Measurements from ENCODE around the gene MRPL39. TPM values are rescaled to one million over a fixed set of nuclear protein-coding genes. Genes with fewer than 3 reads are reported as not detected.

The MRPL39 gene
- total RNA-seq, 4 donors from 2014 or later, result 10.3 to 55.1 (median 21.6) TPM

- no peaks in the 10 kb centered on the region for H3K36me3 ChIP-seq
- intact Hi-C loops (cut with DNase I; ENCODE audit: low total_unique reads), result loop anchor here (5.0 kb wide), 1 partner anchor 99 kb away; no protein-coding TSS in a partner anchor
- H3K27me3 ChIP-seq, result no peaks in the 10 kb centered on the region
- peak overlapping the region; percentile 80 to 82 for H3K27ac ChIP-seq
- DNase-seq, result peak; percentile 81
- H3K4me3 ChIP-seq, result peak overlapping the region; percentile 58 to 95
- H3K4me1 ChIP-seq, result peaks cover 9 to 10% of the 10 kb centered on the region in 2 donors
- no peaks in the 10 kb centered on the region for H3K9me3 ChIP-seq
- TF ChIP-seq, protein P1, sequence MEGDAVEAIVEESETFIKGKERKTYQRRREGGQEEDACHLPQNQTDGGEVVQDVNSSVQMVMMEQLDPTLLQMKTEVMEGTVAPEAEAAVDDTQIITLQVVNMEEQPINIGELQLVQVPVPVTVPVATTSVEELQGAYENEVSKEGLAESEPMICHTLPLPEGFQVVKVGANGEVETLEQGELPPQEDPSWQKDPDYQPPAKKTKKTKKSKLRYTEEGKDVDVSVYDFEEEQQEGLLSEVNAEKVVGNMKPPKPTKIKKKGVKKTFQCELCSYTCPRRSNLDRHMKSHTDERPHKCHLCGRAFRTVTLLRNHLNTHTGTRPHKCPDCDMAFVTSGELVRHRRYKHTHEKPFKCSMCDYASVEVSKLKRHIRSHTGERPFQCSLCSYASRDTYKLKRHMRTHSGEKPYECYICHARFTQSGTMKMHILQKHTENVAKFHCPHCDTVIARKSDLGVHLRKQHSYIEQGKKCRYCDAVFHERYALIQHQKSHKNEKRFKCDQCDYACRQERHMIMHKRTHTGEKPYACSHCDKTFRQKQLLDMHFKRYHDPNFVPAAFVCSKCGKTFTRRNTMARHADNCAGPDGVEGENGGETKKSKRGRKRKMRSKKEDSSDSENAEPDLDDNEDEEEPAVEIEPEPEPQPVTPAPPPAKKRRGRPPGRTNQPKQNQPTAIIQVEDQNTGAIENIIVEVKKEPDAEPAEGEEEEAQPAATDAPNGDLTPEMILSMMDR (IDR thresholded peaks at IDR 0.05), result peak; percentile 88 to 97 (median 91)
- no peak for TF ChIP-seq POLR2A (IDR thresholded peaks at IDR 0.05)
Measured at GRCh38 chr21:25608044-25608737, 910 bp upstream of the MRPL39 start.

DNA sequence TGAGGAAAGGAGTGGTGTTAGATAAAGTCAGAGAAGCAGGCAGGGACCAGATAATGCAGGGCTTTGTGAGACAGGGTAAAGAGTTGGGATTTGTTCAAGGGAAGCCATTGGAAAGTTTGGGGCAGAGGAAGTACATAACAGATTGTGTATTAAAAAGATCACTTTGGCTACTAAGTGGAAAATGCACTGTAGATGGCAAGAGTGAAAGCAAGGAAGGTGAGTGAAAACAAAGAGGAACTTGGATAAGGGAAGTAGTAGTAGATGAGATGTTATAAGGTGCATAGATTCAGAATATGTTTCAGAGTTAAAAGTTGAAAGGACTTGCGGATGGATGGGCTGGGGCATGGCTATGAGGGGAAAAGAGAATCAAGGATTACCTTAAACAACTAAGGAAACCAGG is 17.4 kb downstream of the MRPL39 start:
- Histone ChIP-seq H3K27ac (no peak overlapping the region), H3K9me3 (no peaks in the 10 kb centered on the region), H3K4me1 (no peaks in the 10 kb centered on the region), H3K36me3 (peaks cover 0 to 3% of the 10 kb centered on the region in 2 donors), H3K27me3 (no peaks in the 10 kb centered on the region), H3K4me3 (no peak overlapping the region)
- intact Hi-C loops (cut with DNase I; ENCODE audit: low total_unique reads), result no loop called here
- DNase-seq, result no peak
- TF ChIP-seq, protein P1 (IDR thresholded peaks at IDR 0.05), result no peak
- TF ChIP-seq POLR2A (IDR thresholded peaks at IDR 0.05), result no peak

DNA sequence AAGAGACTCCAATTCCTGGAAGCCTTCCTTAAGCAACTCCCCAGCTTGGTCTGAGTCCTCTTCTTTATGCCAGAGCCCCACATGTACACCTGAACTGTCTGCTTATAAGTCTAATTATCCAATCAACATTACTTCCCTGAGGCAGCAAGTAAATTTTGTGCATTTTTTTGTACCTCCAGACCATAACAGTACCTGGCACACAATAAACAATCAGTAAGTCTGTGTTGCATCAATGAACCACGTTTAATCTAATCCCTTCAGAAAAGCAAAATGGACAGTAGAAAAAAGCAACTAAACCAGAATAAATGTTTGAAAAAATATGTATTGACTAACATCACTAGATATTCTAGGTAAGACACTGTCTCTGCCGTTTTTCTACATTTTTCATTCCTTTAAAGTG is 20.5 kb downstream of the MRPL39 start:
- peaks cover 0 to 3% of the 10 kb centered on the region in 2 donors for H3K36me3 ChIP-seq
- intact Hi-C loops (cut with DNase I; ENCODE audit: low total_unique reads), result no loop called here
- TF ChIP-seq, protein P1 (IDR thresholded peaks at IDR 0.05), result no peak
- TF ChIP-seq POLR2A (IDR thresholded peaks at IDR 0.05), result no peak
- H3K4me1 ChIP-seq, result no peaks in the 10 kb centered on the region
- H3K9me3 ChIP-seq, result no peaks in the 10 kb centered on the region
- no peak overlapping the region for H3K4me3 ChIP-seq
- no peak overlapping the region for H3K27ac ChIP-seq
- no peak for DNase-seq
- no peaks in the 10 kb centered on the region for H3K27me3 ChIP-seq

DNA sequence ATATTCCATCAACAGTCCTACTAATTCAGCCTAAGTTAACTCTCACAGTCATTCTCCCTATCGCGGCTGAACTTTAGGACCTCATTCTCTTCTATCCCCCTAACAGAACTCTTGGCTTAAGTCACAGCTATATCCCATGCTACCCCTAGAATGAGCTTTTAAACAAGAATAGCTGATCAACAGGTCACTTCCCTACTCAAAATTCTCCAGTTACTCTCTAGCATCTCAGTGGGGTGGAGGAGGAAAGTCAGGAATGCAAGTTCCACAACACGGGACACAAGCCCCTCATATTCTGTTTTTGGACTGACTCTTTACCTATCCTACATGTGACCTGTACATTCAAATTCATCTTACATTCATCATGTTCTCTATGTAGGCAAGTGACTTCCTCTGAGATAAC is 21.0 kb downstream of the MRPL39 start:
- Histone ChIP-seq H3K27ac (no peak overlapping the region), H3K9me3 (no peaks in the 10 kb centered on the region), H3K4me1 (no peaks in the 10 kb centered on the region), H3K4me3 (no peak overlapping the region), H3K27me3 (no peaks in the 10 kb centered on the region), H3K36me3 (peaks cover 0 to 3% of the 10 kb centered on the region in 2 donors)
- intact Hi-C loops (cut with DNase I; ENCODE audit: low total_unique reads), result no loop called here
- TF ChIP-seq, protein P1 (IDR thresholded peaks at IDR 0.05), result no peak
- no peak for TF ChIP-seq POLR2A (IDR thresholded peaks at IDR 0.05)
- DNase-seq, result no peak

DNA sequence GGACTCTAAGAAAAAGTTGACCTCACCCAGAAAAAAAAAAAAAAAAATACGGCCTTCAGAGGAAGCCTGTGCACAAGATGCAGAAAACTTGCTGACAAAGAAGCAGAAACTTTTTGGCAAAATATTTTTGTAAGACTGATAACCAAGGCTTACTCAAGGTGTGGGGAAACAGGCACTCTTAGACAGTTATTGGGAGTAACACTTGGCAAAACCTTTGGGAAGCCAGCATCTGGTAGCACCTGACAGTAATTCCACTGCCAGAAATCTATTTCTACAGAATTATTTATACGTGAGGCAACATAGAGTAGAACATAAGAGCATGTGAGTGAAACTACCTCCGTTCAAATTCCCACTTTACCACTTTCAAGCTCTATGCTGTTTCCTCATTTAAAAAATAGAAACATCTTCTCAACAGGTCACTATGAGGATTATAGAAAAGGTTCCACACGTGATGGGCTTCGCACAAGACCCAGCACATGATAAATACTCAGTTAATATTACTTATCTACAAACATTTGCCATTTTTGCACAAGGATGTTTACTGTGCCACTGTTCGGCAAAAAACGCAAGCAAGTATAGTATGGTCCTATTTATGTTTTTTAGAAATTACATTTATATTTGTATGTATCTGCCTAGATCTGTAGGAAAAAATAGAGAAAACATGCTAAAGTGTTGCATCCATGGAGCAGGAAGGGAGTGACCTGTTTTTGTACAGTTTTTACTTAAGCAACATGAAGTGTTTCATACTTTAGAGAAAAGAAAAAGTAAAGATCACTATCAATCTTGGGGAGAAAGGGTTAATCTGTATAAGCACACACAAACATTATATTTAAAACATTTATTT is 22.2 kb downstream of the MRPL39 start:
- Histone ChIP-seq H3K36me3 (peaks cover 0 to 3% of the 10 kb centered on the region in 2 donors), H3K4me3 (no peak overlapping the region), H3K9me3 (no peaks in the 10 kb centered on the region), H3K27ac (no peak overlapping the region), H3K27me3 (no peaks in the 10 kb centered on the region), H3K4me1 (no peaks in the 10 kb centered on the region)
- no peak for TF ChIP-seq POLR2A (IDR thresholded peaks at IDR 0.05)
- TF ChIP-seq, protein P1 (IDR thresholded peaks at IDR 0.05), result no peak
- no peak for DNase-seq
- intact Hi-C loops (cut with DNase I; ENCODE audit: low total_unique reads), result no loop called here

Measured in uterus (tissue), 4 donors.